Neural progenitor cell (in vitro differentiated cells): ENCODE measurements around the gene USP31. TPM values are rescaled to one million over a fixed set of nuclear protein-coding genes. Genes with fewer than 3 reads are reported as not detected.
A peak's percentile ranks its signal among the peaks of the same experiment; 100 is the strongest.

ENCODE experiments used
- DNase-seq: peaks from one replicate; pipeline ENCODE4 v3.0.0-alpha.2; 2016; ENCODE audit warnings: low spot score
- H2AFZ ChIP-seq: fragments of 200-600 bp; sonication (generic); replicated peaks from 2 replicates; pipeline ENCODE4 v1.6.1; 2016; ENCODE audit warnings: antibody characterized with exemption
- H3F3A ChIP-seq: fragments of 200-600 bp; sonication (generic); 2 replicates; pipeline ENCODE4 v1.6.1; 2016; ENCODE audit warnings: antibody characterized with exemption, low read depth
- H3K27ac ChIP-seq: fragments of 200-600 bp; sonication (generic); 2 replicates; pipeline ENCODE4 v1.5.1; 2016; ENCODE audit warnings: mild to moderate bottlenecking
- H3K27me3 ChIP-seq: fragments of 200-600 bp; sonication (generic); 2 replicates; pipeline ENCODE4 v1.6.1; 2016; ENCODE audit warnings: mild to moderate bottlenecking, moderate library complexity
- H3K36me3 ChIP-seq: fragments of 200-600 bp; sonication (generic); 2 replicates; pipeline ENCODE4 v1.5.1; 2016
- H3K4me1 ChIP-seq: fragments of 200-600 bp; sonication (generic); 2 replicates; pipeline ENCODE4 v1.6.1; 2016; ENCODE audit warnings: mixed run types
- H3K4me2 ChIP-seq: fragments of 200-600 bp; sonication (generic); 2 replicates; pipeline ENCODE4 v1.6.1; 2016
- H3K4me3 ChIP-seq: fragments of 200-600 bp; sonication (generic); 2 replicates; pipeline ENCODE4 v1.5.1; 2016
- H3K79me2 ChIP-seq: fragments of 200-600 bp; sonication (generic); 2 replicates; pipeline ENCODE4 v1.6.1; 2016; ENCODE audit warnings: low read depth
- H3K9ac ChIP-seq: fragments of 200-600 bp; sonication (generic); 2 replicates; pipeline ENCODE4 v1.6.1; 2016
- H3K9me3 ChIP-seq: fragments of 200-600 bp; sonication (generic); 2 replicates; pipeline ENCODE4 v1.5.1; 2016; ENCODE audit warnings: low read depth
- H4K20me1 ChIP-seq: fragments of 200-600 bp; sonication (generic); 2 replicates; pipeline ENCODE4 v1.6.1; 2016; ENCODE audit warnings: low read depth
- H3K27ac Mint-ChIP-seq: 3 replicates; pipeline ENCODE4 v1.8.0; 2021; ENCODE audit warnings: mixed read lengths
- H3K27me3 Mint-ChIP-seq: 2 replicates; pipeline ENCODE4 v1.8.0; 2022; ENCODE audit warnings: low read depth, mild to moderate bottlenecking, inconsistent platforms, moderate library complexity, mixed read lengths; ENCODE audit not compliant: insufficient read depth
- H3K36me3 Mint-ChIP-seq: 3 replicates; pipeline ENCODE4 v1.8.0; 2021; ENCODE audit warnings: mixed read lengths
- H3K4me1 Mint-ChIP-seq: 3 replicates; pipeline ENCODE4 v1.8.0; 2021; ENCODE audit warnings: mixed read lengths
- H3K4me3 Mint-ChIP-seq: 3 replicates; pipeline ENCODE4 v1.8.0; 2021; ENCODE audit warnings: mild to moderate bottlenecking, moderate library complexity, mixed read lengths
- H3K9me3 Mint-ChIP-seq: 3 replicates; pipeline ENCODE4 v1.8.0; 2020; ENCODE audit warnings: mixed read lengths
- EZH2 ChIP-seq: fragments of 200-600 bp; sonication (generic); IDR thresholded peaks from 2 replicates; pipeline ENCODE4 v1.6.1; 2017; ENCODE audit warnings: antibody characterized with exemption, mild to moderate bottlenecking, moderate library complexity
- EZH2phosphoT487 ChIP-seq: fragments of 200-600 bp; sonication (generic); IDR thresholded peaks from 2 replicates; pipeline ENCODE4 v1.6.1; 2017; ENCODE audit warnings: antibody characterized with exemption
- total RNA-seq: library from RNA; depleted of rRNA; stranded (reverse); fragments of >200 nt; gene quantifications from 2 replicates; pipeline ENCODE4 v1.2.3, GENCODE V29; 2015; ENCODE audit warnings: low replicate concordance
- TF ChIP-seq, protein P1 (sequence below): fragments of 200-600 bp; sonication (generic); IDR thresholded peaks from 2 replicates; pipeline ENCODE4 v1.5.1; 2017; ENCODE audit warnings: antibody characterized with exemption, mild to moderate bottlenecking

Gene USP31
- total RNA-seq, 1 donor from 2014 or later = 9.0 TPM

DNA sequence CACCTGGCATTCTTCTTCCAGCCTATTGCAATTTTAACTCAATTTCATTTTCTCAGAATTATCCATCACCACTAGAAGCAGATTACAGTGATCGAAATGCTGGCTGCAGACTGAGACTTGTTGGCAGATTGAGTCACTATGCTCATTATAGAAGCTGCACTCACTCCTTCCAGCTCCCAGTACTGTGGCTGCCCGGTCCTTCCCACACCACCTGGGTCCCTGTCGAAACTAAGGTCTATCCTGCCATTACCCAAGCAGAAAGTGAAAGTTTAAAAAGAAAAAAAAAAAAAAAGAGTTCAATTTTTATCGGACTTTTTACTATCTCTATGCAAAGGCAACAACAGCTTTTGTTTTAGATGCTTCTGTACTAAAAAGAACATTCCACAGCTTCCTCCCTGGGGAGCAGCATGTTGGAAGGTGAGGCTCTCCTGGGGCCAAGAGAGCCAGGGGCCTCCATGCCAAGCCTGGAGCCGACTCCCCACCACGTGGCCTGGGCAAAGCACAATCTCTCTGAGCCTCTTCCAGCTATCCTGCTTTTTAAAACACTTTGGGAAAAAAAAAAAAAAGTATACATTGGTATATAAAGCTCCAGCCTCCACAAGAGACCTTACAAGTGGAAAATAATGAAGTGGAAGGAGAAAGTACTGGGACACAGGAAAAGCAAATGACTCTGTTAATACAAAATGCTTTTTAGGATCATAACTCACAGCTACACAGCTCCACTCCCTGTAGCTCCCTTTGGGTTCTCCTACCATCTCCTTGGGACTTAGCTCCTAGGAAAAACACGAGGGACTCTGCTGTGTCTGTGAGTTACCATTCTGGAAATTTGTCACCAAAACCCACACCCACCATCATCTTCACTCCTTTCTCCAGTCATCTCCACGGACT is 77.8 kb downstream of the USP31 start:
- Histone ChIP-seq H3K4me3 (no peak overlapping the region), H3K79me2 (no peaks in the 10 kb centered on the region), H3K27ac (no peak overlapping the region), H3F3A (no peaks in the 10 kb centered on the region), H3K4me2 (no peak overlapping the region), H3K4me1 (no peaks in the 10 kb centered on the region), H3K9me3 (no peaks in the 10 kb centered on the region), H3K36me3 (no peaks in the 10 kb centered on the region), H4K20me1 (peaks cover 5% of the 10 kb centered on the region), H2AFZ (no peak overlapping the region), H3K9ac (no peak overlapping the region), H3K27me3 (no peaks in the 10 kb centered on the region)
- Mint-ChIP-seq H3K9me3 (no peaks in the 10 kb centered on the region), H3K4me1 (peaks cover 22% of the 10 kb centered on the region), H3K27me3 (peaks cover 3% of the 10 kb centered on the region), H3K36me3 (peaks cover 30% of the 10 kb centered on the region), H3K27ac (peak overlapping the region; percentile 17), H3K4me3 (no peak overlapping the region)
- no peak for TF ChIP-seq EZH2phosphoT487
- no peak for DNase-seq

GRCh38 chr16:23069844-23070243 is 79.4 kb downstream of the USP31 start:
- Histone ChIP-seq H3K27ac (no peak overlapping the region), H3K9ac (no peak overlapping the region), H3K4me1 (no peaks in the 10 kb centered on the region), H3K27me3 (no peaks in the 10 kb centered on the region), H3K4me2 (no peak overlapping the region), H3K9me3 (no peaks in the 10 kb centered on the region), H4K20me1 (peaks cover 5% of the 10 kb centered on the region), H3K36me3 (no peaks in the 10 kb centered on the region), H3K4me3 (no peak overlapping the region), H3K79me2 (no peaks in the 10 kb centered on the region), H3F3A (no peaks in the 10 kb centered on the region), H2AFZ (no peak overlapping the region)
- Mint-ChIP-seq H3K27ac (no peak overlapping the region), H3K27me3 (peaks cover 3% of the 10 kb centered on the region), H3K36me3 (peaks cover 27% of the 10 kb centered on the region), H3K4me1 (peaks cover 22% of the 10 kb centered on the region), H3K4me3 (no peak overlapping the region), H3K9me3 (no peaks in the 10 kb centered on the region)
- TF ChIP-seq, protein P1, sequence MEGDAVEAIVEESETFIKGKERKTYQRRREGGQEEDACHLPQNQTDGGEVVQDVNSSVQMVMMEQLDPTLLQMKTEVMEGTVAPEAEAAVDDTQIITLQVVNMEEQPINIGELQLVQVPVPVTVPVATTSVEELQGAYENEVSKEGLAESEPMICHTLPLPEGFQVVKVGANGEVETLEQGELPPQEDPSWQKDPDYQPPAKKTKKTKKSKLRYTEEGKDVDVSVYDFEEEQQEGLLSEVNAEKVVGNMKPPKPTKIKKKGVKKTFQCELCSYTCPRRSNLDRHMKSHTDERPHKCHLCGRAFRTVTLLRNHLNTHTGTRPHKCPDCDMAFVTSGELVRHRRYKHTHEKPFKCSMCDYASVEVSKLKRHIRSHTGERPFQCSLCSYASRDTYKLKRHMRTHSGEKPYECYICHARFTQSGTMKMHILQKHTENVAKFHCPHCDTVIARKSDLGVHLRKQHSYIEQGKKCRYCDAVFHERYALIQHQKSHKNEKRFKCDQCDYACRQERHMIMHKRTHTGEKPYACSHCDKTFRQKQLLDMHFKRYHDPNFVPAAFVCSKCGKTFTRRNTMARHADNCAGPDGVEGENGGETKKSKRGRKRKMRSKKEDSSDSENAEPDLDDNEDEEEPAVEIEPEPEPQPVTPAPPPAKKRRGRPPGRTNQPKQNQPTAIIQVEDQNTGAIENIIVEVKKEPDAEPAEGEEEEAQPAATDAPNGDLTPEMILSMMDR = no peak
- TF ChIP-seq EZH2 (no peak), EZH2phosphoT487 (no peak)
- no peak for DNase-seq

DNA sequence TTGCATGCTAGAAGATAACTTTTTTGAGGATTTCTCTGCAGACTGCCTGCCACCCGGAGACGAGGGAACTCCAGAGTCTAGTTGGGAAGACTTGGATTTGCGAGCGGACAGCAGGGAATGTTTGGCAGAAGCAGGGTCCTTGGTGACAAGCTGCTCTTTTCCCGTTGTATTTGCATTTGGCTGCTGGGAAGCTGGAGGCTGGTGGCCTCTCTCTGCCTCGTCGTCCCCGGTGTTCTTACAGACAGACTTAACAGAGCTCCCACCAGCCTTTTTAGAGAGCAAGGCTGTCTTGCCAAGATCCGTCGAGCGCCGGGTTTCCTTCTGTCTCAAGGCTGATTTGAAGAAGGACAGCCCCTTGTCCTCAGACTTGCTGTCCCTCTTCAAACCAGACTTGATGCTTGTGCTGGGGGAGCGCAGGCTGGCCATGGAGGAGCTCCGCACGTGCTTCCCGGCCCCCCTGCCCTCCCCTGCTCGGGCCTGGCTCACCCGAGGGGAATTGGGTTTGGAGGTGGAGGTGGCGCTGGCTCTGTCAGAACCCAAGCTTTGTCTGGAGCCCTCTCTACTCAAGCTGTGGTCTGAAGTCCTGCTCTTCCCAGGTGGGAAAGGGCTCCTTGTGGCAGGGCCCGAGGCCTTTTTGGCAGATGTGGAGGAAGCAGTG is 81.0 kb downstream of the USP31 start:
- TF ChIP-seq EZH2phosphoT487 (no peak), EZH2 (no peak)
- TF ChIP-seq, protein P1 = no peak
- no peak overlapping the region for H2AFZ ChIP-seq
- no peaks in the 10 kb centered on the region for H3K27me3 ChIP-seq
- no peak overlapping the region for H3K4me2 ChIP-seq
- no peaks in the 10 kb centered on the region for H3K4me1 ChIP-seq
- no peaks in the 10 kb centered on the region for H3F3A ChIP-seq
- peaks cover 2% of the 10 kb centered on the region for H4K20me1 ChIP-seq
- H3K36me3 ChIP-seq = no peaks in the 10 kb centered on the region
- H3K9me3 Mint-ChIP-seq = no peaks in the 10 kb centered on the region
- no peak overlapping the region for H3K27ac Mint-ChIP-seq
- H3K4me3 Mint-ChIP-seq = no peak overlapping the region
- H3K79me2 ChIP-seq = no peaks in the 10 kb centered on the region
- peaks cover 16% of the 10 kb centered on the region for H3K4me1 Mint-ChIP-seq
- H3K27ac ChIP-seq = no peak overlapping the region
- no peak overlapping the region for H3K4me3 ChIP-seq
- no peak for DNase-seq
- peaks cover 3% of the 10 kb centered on the region for H3K27me3 Mint-ChIP-seq
- no peaks in the 10 kb centered on the region for H3K9me3 ChIP-seq
- peaks cover 27% of the 10 kb centered on the region for H3K36me3 Mint-ChIP-seq
- H3K9ac ChIP-seq = no peak overlapping the region

- Mint-ChIP-seq H3K36me3 (peaks cover 27% of the 10 kb centered on the region), H3K27ac (no peak overlapping the region), H3K27me3 (peaks cover 3% of the 10 kb centered on the region), H3K4me1 (peaks cover 2% of the 10 kb centered on the region), H3K9me3 (no peaks in the 10 kb centered on the region), H3K4me3 (no peak overlapping the region)
- no peaks in the 10 kb centered on the region for H3K9me3 ChIP-seq
- H3K4me3 ChIP-seq = no peak overlapping the region
- no peak overlapping the region for H3K9ac ChIP-seq
- no peak for TF ChIP-seq EZH2
- TF ChIP-seq EZH2phosphoT487 = no peak
- TF ChIP-seq, protein P1 = no peak
- no peak overlapping the region for H3K27ac ChIP-seq
- no peaks in the 10 kb centered on the region for H3K36me3 ChIP-seq
- no peaks in the 10 kb centered on the region for H3K4me1 ChIP-seq
- no peaks in the 10 kb centered on the region for H3K79me2 ChIP-seq
- DNase-seq = no peak
- H3K4me2 ChIP-seq = no peak overlapping the region
- no peaks in the 10 kb centered on the region for H3F3A ChIP-seq
- no peaks in the 10 kb centered on the region for H4K20me1 ChIP-seq
- H2AFZ ChIP-seq = no peak overlapping the region
- no peaks in the 10 kb centered on the region for H3K27me3 ChIP-seq
These were observed 82.6 kb downstream of the USP31 start for GRCh38 chr16:23066676-23067075.
